Erythroblast (primary cell): ENCODE data around the gene PDSS1.

Experiments used
- GATA1 ChIP-seq: IDR thresholded peaks from 2 replicates; pipeline ENCODE4 v1.6.1; 2011; ENCODE audit warnings: low read depth, mild to moderate bottlenecking, control low read depth, low read length, moderate library complexity
- POLR2A ChIP-seq: IDR thresholded peaks from 2 replicates; pipeline ENCODE4 v1.6.1; 2011; ENCODE audit warnings: mild to moderate bottlenecking, low read length

DNA sequence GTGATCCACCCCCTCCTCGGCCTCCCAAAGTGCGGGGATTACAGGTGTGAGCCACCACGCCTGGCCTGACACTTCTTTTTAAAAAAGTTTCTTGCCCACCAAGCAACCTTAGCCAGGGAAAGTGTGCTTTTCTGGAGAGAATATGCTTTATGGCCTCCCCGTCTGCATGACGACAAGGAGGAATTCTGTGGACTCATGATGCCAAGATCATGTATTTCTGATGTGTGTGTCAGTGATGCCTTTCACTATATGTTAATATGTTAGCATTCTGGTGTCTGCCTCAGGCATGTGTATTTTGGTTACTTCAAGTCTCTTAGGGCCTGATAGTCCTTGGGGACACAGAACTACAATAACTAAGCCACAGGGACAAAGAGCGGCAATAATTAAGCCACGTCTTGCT is 2.1 kb downstream of the PDSS1 start:
- TF ChIP-seq POLR2A (no peak), GATA1 (no peak)
